WTC11 (cell line): ENCODE data around the gene BLOC1S3. TPM values are rescaled to one million over a fixed set of nuclear protein-coding genes. Genes with fewer than 3 reads are reported as not detected.
A peak's percentile ranks its signal among the peaks of the same experiment; 100 is the strongest.

Experiments used
- ATAC-seq: fragments of 200-7000 bp; cut with Tn5 transposase; 2 replicates; pipeline ENCODE4 v1.10.0; 2021; ENCODE audit warnings: mild to moderate bottlenecking, moderate library complexity
- CTCF ChIA-PET: fragments of 300-600 bp; sonication (Branson Sonifier 250); formaldehyde crosslinking; loops from one replicate; lab custom pipeline; 2021; ENCODE audit warnings: antibody characterized with exemption; lab: Charles Lee
- POLR2A ChIA-PET: fragments of 350-600 bp; sonication (Branson Sonifier 250); formaldehyde crosslinking; loops from one replicate; lab custom pipeline; 2021; ENCODE audit warnings: antibody characterized with exemption; lab: Charles Lee
- DNase-seq: peaks from one replicate; pipeline ENCODE4 v3.0.0; 2021; ENCODE audit warnings: low spot score
- H3K27ac Mint-ChIP-seq: 2 replicates; pipeline ENCODE4 v1.8.0; 2021; ENCODE audit warnings: mixed read lengths
- H3K27me3 Mint-ChIP-seq: 2 replicates; pipeline ENCODE4 v1.8.0; 2021; ENCODE audit warnings: low read depth, mild to moderate bottlenecking, moderate library complexity, mixed read lengths
- H3K36me3 Mint-ChIP-seq: 2 replicates; pipeline ENCODE4 v1.8.0; 2021; ENCODE audit warnings: mixed read lengths
- H3K4me1 Mint-ChIP-seq: 2 replicates; pipeline ENCODE4 v1.8.0; 2022; ENCODE audit warnings: mixed read lengths
- H3K4me3 Mint-ChIP-seq: 2 replicates; pipeline ENCODE4 v1.8.0; 2021; ENCODE audit warnings: mild to moderate bottlenecking, moderate library complexity, mixed read lengths
- H3K9me3 Mint-ChIP-seq: 2 replicates; pipeline ENCODE4 v1.8.0; 2021; ENCODE audit warnings: mixed read lengths
- ATF2 ChIP-seq: sonication (generic); formaldehyde crosslinking; IDR thresholded peaks from 2 replicates; pipeline ENCODE4 v1.8.1; 2022; ENCODE audit warnings: low read depth, missing genetic modification reagents, borderline replicate concordance
- CTCF ChIP-seq: fragments of 200-600 bp; IDR thresholded peaks from 2 replicates; pipeline ENCODE4 v1.8.0; 2022; ENCODE audit warnings: antibody characterized with exemption
- E2F1 ChIP-seq: sonication (generic); formaldehyde crosslinking; IDR thresholded peaks from 2 replicates; pipeline ENCODE4 v1.8.0; 2022; ENCODE audit warnings: mild to moderate bottlenecking, missing genetic modification reagents
- ERG ChIP-seq: fragments of 250-450 bp; sonication (Bioruptor Pico); IDR thresholded peaks from 2 replicates; pipeline ENCODE4 v1.8.0; 2021; ENCODE audit warnings: mild to moderate bottlenecking
- ETV6 ChIP-seq: sonication (generic); formaldehyde crosslinking; IDR thresholded peaks from 2 replicates; pipeline ENCODE4 v1.8.1; 2022; ENCODE audit warnings: mild to moderate bottlenecking, missing genetic modification reagents
- GTF2I ChIP-seq: fragments of 250-450 bp; sonication (Bioruptor Pico); conservative IDR thresholded peaks from 2 replicates; pipeline ENCODE4 v1.4.0; 2021; ENCODE audit warnings: mild to moderate bottlenecking
- HMGA2 ChIP-seq: fragments of 250-450 bp; sonication (Bioruptor Pico); IDR thresholded peaks from 2 replicates; pipeline ENCODE4 v1.4.0; 2021; ENCODE audit warnings: mild to moderate bottlenecking, moderate library complexity
- NFYB ChIP-seq: sonication (generic); formaldehyde crosslinking; conservative IDR thresholded peaks from 2 replicates; pipeline ENCODE4 v1.8.0; 2022; ENCODE audit warnings: low read depth, missing genetic modification reagents
- NR1H2 ChIP-seq: sonication (generic); formaldehyde crosslinking; IDR thresholded peaks from 2 replicates; pipeline ENCODE4 v1.9.0; 2021; ENCODE audit warnings: mild to moderate bottlenecking, moderate library complexity, missing genetic modification reagents
- NR2C2 ChIP-seq: sonication (generic); formaldehyde crosslinking; IDR thresholded peaks from 2 replicates; pipeline ENCODE4 v1.8.0; 2022; ENCODE audit warnings: mild to moderate bottlenecking, missing genetic modification reagents
- OVOL2 ChIP-seq: fragments of 250-450 bp; sonication (Bioruptor Pico); IDR thresholded peaks from 2 replicates; pipeline ENCODE4 v1.9.0; 2021; ENCODE audit warnings: mild to moderate bottlenecking, borderline replicate concordance
- RELA ChIP-seq: sonication (generic); formaldehyde crosslinking; IDR thresholded peaks from 2 replicates; pipeline ENCODE4 v1.8.1; 2022; ENCODE audit warnings: missing genetic modification reagents, mild to moderate bottlenecking, borderline replicate concordance
- SMAD4 ChIP-seq: sonication (generic); formaldehyde crosslinking; IDR thresholded peaks from 2 replicates; pipeline ENCODE4 v1.8.0; 2022; ENCODE audit warnings: mild to moderate bottlenecking, missing genetic modification reagents
- SOX15 ChIP-seq: fragments of 250-450 bp; sonication (Bioruptor Pico); IDR thresholded peaks from 2 replicates; pipeline ENCODE4 v1.9.0; 2021; ENCODE audit warnings: mild to moderate bottlenecking
- ZBTB43 ChIP-seq: sonication (generic); formaldehyde crosslinking; IDR thresholded peaks from 2 replicates; pipeline ENCODE4 v1.8.1; 2023; ENCODE audit warnings: mild to moderate bottlenecking, missing genetic modification reagents
- ZMAT4 ChIP-seq: fragments of 250-450 bp; sonication (Bioruptor Pico); IDR thresholded peaks from 2 replicates; pipeline ENCODE4 v1.9.0; 2021; ENCODE audit warnings: mild to moderate bottlenecking
- ZNF121 ChIP-seq: sonication (generic); formaldehyde crosslinking; IDR thresholded peaks from 2 replicates; pipeline ENCODE4 v1.8.0; 2023; ENCODE audit warnings: missing genetic modification reagents
- ZNF263 ChIP-seq: sonication (generic); formaldehyde crosslinking; IDR thresholded peaks from 2 replicates; pipeline ENCODE4 v1.8.1; 2022; ENCODE audit warnings: low read depth, mild to moderate bottlenecking, moderate library complexity, missing genetic modification reagents
- ZNF416 ChIP-seq: fragments of 250-450 bp; sonication (Bioruptor Pico); IDR thresholded peaks from 2 replicates; pipeline ENCODE4 v1.9.0; 2021; ENCODE audit warnings: mild to moderate bottlenecking, inconsistent platforms
- ZNF425 ChIP-seq: fragments of 250-450 bp; sonication (Bioruptor Pico); conservative IDR thresholded peaks from 2 replicates; pipeline ENCODE4 v1.9.0; 2021; ENCODE audit warnings: mild to moderate bottlenecking
- ZNF512 ChIP-seq: sonication (generic); formaldehyde crosslinking; IDR thresholded peaks from 2 replicates; pipeline ENCODE4 v1.8.1; 2022; ENCODE audit warnings: missing genetic modification reagents, borderline replicate concordance
- ZNF671 ChIP-seq: fragments of 250-450 bp; sonication (Bioruptor Pico); IDR thresholded peaks from 2 replicates; pipeline ENCODE4 v1.8.0; 2021; ENCODE audit warnings: mild to moderate bottlenecking
- total RNA-seq: library from RNA; stranded (reverse); gene quantifications from 3 replicates; pipeline ENCODE4 v1.2.3, GENCODE V29; 2021

BLOC1S3 gene
- total RNA-seq, 1 experiment from 2014 or later, result 10.0 TPM

GRCh38 chr19:45164577-45165335 lies 13.8 kb upstream of the BLOC1S3 start:
- peak; percentile 66 for DNase-seq
- ChIA-PET CTCF (interaction anchor here (0.7 to 5.9 kb wide), 21 partner anchors 9 to 110 kb away, joined by 3 to 73 read pairs (median 4); partner anchors contain the start of genes BLOC1S3 and TRAPPC6A), POLR2A (no interaction called here)
- Mint-ChIP-seq H3K9me3 (no peaks in the 10 kb centered on the region), H3K27me3 (peaks cover 4% of the 10 kb centered on the region), H3K27ac (no peak overlapping the region), H3K4me3 (no peak overlapping the region), H3K36me3 (no peaks in the 10 kb centered on the region), H3K4me1 (peaks cover 12% of the 10 kb centered on the region)
- TF ChIP-seq ZNF416 (CRISPR knock-in tag) (no peak), ZNF671 (CRISPR knock-in tag) (no peak), RELA (CRISPR knock-in tag) (0 out of 2 replicates have a peak, but pooled peaks have one; percentile 19), GTF2I (CRISPR knock-in tag) (no peak), ZNF263 (CRISPR knock-in tag) (0 out of 2 replicates have a peak, but pooled peaks have one; percentile 20), NFYB (CRISPR knock-in tag) (peak; percentile 55; the same call in 1 of the 2 replicates), ETV6 (CRISPR knock-in tag) (no peak), ZMAT4 (CRISPR knock-in tag) (no peak), SMAD4 (CRISPR knock-in tag) (no peak)
- ATAC-seq, result peak; percentile 67

GRCh38 chr19:45166723-45167252 lies 11.8 kb upstream of the BLOC1S3 start:
- Mint-ChIP-seq H3K4me1 (peaks cover 9% of the 10 kb centered on the region), H3K27me3 (no peaks in the 10 kb centered on the region; the same call in 1 of the 2 replicates), H3K36me3 (no peaks in the 10 kb centered on the region), H3K9me3 (no peaks in the 10 kb centered on the region), H3K4me3 (no peak overlapping the region), H3K27ac (peak overlapping the region; percentile 83; the same call in 1 of the 2 replicates)
- ATAC-seq (peak; percentile 23), DNase-seq (peak; percentile 42)
- POLR2A ChIA-PET, result no interaction called here
- CTCF ChIA-PET, result interaction anchor here (0.6 to 5.9 kb wide), 10 partner anchors 12 to 484 kb away, joined by 3 to 73 read pairs (median 4); partner anchors contain the start of genes BLOC1S3 and TRAPPC6A
- TF ChIP-seq NR2C2 (no peak), ZNF425 (CRISPR knock-in tag) (no peak), ZNF121 (CRISPR knock-in tag) (no peak), ZBTB43 (CRISPR knock-in tag) (no peak), ERG (no peak), OVOL2 (CRISPR knock-in tag) (no peak), SOX15 (CRISPR knock-in tag) (no peak), CTCF (no peak), ZNF512 (CRISPR knock-in tag) (no peak), ATF2 (CRISPR knock-in tag) (no peak), SMAD4 (CRISPR knock-in tag) (no peak), NR1H2 (CRISPR knock-in tag) (no peak), HMGA2 (CRISPR knock-in tag) (no peak), E2F1 (CRISPR knock-in tag) (no peak)
